NCI-H2029 (cell line): Measurements from ENCODE around the gene DPP3.
"Not testable (repeated sequence)": the region's sequence is repeated elsewhere in the genome, so short reads cannot be mapped to it uniquely, and the experiment has no call there.

Experiments used
- DNase-seq: peaks from one replicate; lab custom pipeline; 2025; lab: John Stamatoyannopoulos, UW

Gene DPP3

GRCh38 chr11:66532784-66533183 is 52.5 kb downstream of the DPP3 start:
- no peak for DNase-seq

- DNase-seq = no peak
Measured at GRCh38 chr11:66539170-66539869, 59.1 kb downstream of the DPP3 start.

GRCh38 chr11:66539870-66540213 is 59.6 kb downstream of the DPP3 start:
- no peak for DNase-seq

GRCh38 chr11:66540598-66540997 is 60.4 kb downstream of the DPP3 start:
- DNase-seq = not testable (repeated sequence)

GRCh38 chr11:66541892-66542291 is 61.7 kb downstream of the DPP3 start:
- DNase-seq = no peak

- DNase-seq = no peak
Measured at GRCh38 chr11:66542362-66542761, 62.1 kb downstream of the DPP3 start.

- DNase-seq = no peak
Measured at GRCh38 chr11:66543263-66544107, 63.3 kb downstream of the DPP3 start.

- DNase-seq = not testable (repeated sequence)
Measured at GRCh38 chr11:66544952-66545351, 64.7 kb downstream of the DPP3 start.

- DNase-seq = peak; percentile 95
Measured at GRCh38 chr11:66545701-66546367, 65.6 kb downstream of the DPP3 start, which contains the start of gene ZDHHC24. TSS of gene ZDHHC24 (minus strand) at chr11:66546048. CDS start at chr11:66546003, 45 bp downstream.

GRCh38 chr11:66546368-66546965 is 66.2 kb downstream of the DPP3 start, which contains the start of gene ACTN3:
TSS of gene ACTN3 (plus strand) at chr11:66546903. CDS start at chr11:66546938, 35 bp downstream.
- DNase-seq = no peak

- no peak for DNase-seq
Measured at GRCh38 chr11:66546966-66547661, 66.9 kb downstream of the DPP3 start.

GRCh38 chr11:66547662-66548009 is 67.4 kb downstream of the DPP3 start:
- no peak for DNase-seq

- no peak for DNase-seq
Measured at GRCh38 chr11:66548041-66548440, 67.8 kb downstream of the DPP3 start.

- no peak for DNase-seq
Measured at GRCh38 chr11:66548774-66549630, 68.8 kb downstream of the DPP3 start.

- no peak for DNase-seq
Measured at GRCh38 chr11:66549696-66550095, 69.5 kb downstream of the DPP3 start.

GRCh38 chr11:66550887-66551286 is 70.7 kb downstream of the DPP3 start:
- DNase-seq = no peak

GRCh38 chr11:66554602-66555001 is 74.4 kb downstream of the DPP3 start:
- no peak for DNase-seq

- DNase-seq = no peak
Measured at GRCh38 chr11:66555416-66555815, 75.2 kb downstream of the DPP3 start.

- DNase-seq = peak; percentile 74
Measured at GRCh38 chr11:66556086-66556485, 75.9 kb downstream of the DPP3 start.

GRCh38 chr11:66557733-66558326 is 77.6 kb downstream of the DPP3 start:
- DNase-seq = no peak
